HG03175 (cell line): ENCODE measurements around the gene CHIC1.

ENCODE experiments used
- ATAC-seq: cut with Tn5 transposase; IDR thresholded peaks from one replicate; pipeline ENCODE4 v1.9.1; 2021; ENCODE audit warnings: mild to moderate bottlenecking, moderate library complexity; ENCODE audit not compliant: unreplicated experiment

The CHIC1 gene

DNA sequence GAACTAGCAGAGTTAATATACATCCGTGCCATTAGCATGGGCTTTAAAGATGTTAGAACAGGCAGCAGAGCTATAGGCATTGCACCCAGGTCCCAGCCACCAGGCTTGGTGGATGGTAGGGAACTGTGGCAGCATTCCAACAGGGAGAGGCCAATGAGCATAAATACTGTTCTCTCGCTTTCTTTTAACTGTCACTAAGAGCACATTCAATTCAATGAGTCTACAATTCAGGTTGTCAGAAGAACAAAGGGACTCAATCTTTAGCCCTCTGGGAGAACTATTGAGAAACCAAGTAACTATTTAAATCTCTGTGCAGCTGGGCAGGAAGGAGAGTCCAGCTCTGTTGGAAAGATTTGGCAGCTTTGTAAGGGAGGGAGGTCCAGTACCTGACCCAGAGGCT is 165.6 kb downstream of the CHIC1 start:
- ATAC-seq, result no peak
